WI38 (cell line): ENCODE data around the gene CHST12.

Source experiments
- H3K4me3 ChIP-seq: 2 replicates; pipeline ENCODE4 v1.5.1; 2011; ENCODE audit warnings: low read depth, mild to moderate bottlenecking, control low read depth, low read length
- CTCF ChIP-seq: IDR thresholded peaks from 2 replicates; pipeline ENCODE4 v1.5.1; 2012; ENCODE audit warnings: low read depth, mild to moderate bottlenecking, control low read depth, low read length

Gene CHST12

GRCh38 chr7:2474224-2474623 is 70.8 kb downstream of the CHST12 start:
- TF ChIP-seq CTCF: no peak
- no peak overlapping the region for H3K4me3 ChIP-seq

DNA sequence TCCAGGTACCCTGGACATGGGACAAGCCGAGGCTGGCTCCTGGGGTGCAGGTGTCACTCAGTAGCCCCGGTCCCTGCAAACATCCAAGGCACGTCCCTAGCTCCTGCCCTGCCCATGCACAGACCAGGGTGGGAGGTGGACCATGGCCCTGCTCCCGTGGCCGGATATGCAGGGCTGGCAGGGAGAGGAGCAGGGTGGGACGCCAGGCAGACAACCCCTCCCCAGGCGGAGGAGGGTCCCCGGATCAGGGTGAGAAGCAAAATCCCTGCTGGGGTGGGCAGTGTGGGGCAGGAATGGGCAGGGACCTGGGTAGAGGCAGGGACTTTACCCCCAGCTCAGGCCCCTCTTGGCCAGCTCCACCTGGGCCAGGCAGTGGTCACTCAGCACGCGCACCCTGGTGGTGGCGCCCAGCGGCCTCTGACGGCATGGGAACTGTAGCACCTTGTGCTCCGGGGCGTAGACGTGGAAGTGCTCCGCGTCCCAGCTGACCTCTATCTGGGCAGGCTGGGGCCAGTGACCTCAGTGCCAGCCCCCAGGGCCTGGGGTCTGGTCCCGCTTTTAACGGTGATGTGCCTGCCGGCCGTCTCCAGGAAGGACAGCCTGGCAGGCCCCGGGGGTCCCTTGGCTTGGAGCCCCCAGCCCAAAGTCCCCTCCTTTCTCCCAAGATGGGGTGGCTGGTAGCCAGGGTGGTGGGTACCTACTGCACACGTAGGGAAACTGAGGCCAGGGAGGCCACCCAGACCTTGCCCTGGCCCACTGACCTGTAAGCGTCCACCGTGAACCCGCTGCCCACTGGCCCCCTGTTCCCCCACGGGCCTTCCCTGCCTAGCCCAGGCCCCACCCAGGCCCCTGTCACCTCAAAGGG is 71.6 kb downstream of the CHST12 start:
- no peak overlapping the region for H3K4me3 ChIP-seq
- TF ChIP-seq CTCF: no peak

DNA sequence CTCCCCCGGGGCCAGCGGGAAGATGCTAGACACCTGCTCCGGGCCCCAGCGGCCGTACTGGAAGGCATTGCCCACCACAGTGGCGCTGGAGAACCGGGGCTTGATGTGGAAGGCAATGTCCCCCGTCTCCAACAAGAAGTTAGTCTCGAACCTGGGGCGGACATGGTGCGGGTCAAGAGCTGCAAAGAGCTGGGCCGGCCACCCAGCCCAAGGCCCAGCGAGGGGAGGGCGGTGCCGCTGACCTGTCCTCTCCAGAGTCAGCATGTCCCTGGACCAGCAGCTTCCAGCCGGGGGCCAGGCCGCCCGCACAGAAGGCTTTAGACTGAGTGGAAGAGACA is 72.2 kb downstream of the CHST12 start:
- TF ChIP-seq CTCF: no peak
- H3K4me3 ChIP-seq: no peak overlapping the region

GRCh38 chr7:2476298-2476697 is 72.9 kb downstream of the CHST12 start, which contains the start of gene GRIFIN:
Gene GRIFIN (minus strand): TSS chr7:2476398. CDS start chr7:2476383, 15 bp downstream.
- TF ChIP-seq CTCF: no peak
- no peak within 1 kb of the TSS for H3K4me3 ChIP-seq

GRCh38 chr7:2476776-2477446 is 73.5 kb downstream of the CHST12 start:
- no peak overlapping the region for H3K4me3 ChIP-seq
- TF ChIP-seq CTCF: no peak

GRCh38 chr7:2477447-2478398 is 74.3 kb downstream of the CHST12 start:
- TF ChIP-seq CTCF: peak; percentile 88
- H3K4me3 ChIP-seq: no peak overlapping the region
